DOHH2 (cell line): ENCODE results near the gene TNRC6A.

ENCODE experiments used
- H3F3A ChIP-seq: fragments of 200-600 bp; sonication (generic), shearing (Covaris generic); 2 replicates; pipeline ENCODE4 v1.6.0; 2016; ENCODE audit warnings: antibody characterized with exemption, mild to moderate bottlenecking; ENCODE audit not compliant: control insufficient read depth, insufficient read depth
- H3K27ac ChIP-seq: fragments of 200-600 bp; sonication (generic); 2 replicates; pipeline ENCODE4 v1.5.1; 2014; ENCODE audit warnings: low read depth, mild to moderate bottlenecking, low read length, moderate library complexity
- H3K27me3 ChIP-seq: fragments of 200-600 bp; sonication (generic); 2 replicates; pipeline ENCODE4 v1.6.1; 2014; ENCODE audit warnings: mild to moderate bottlenecking, low read length, mixed read lengths; ENCODE audit not compliant: control insufficient read depth
- H3K36me3 ChIP-seq: fragments of 200-600 bp; sonication (generic); 2 replicates; pipeline ENCODE4 v1.6.1; 2014; ENCODE audit warnings: mild to moderate bottlenecking, low read length, moderate library complexity, mixed read lengths; ENCODE audit not compliant: control insufficient read depth
- H3K4me1 ChIP-seq: fragments of 200-600 bp; sonication (generic); 2 replicates; pipeline ENCODE4 v1.6.1; 2014; ENCODE audit warnings: mild to moderate bottlenecking, low read length, mixed read lengths; ENCODE audit not compliant: control insufficient read depth
- H3K4me2 ChIP-seq: fragments of 200-600 bp; sonication (generic); 2 replicates; pipeline ENCODE4 v1.6.0; 2014; ENCODE audit warnings: mild to moderate bottlenecking, low read length, moderate library complexity
- H3K4me3 ChIP-seq: fragments of 200-600 bp; sonication (generic); 2 replicates; pipeline ENCODE4 v1.5.1; 2014; ENCODE audit warnings: mild to moderate bottlenecking, low read length, mixed read lengths
- H3K79me2 ChIP-seq: fragments of 200-600 bp; sonication (generic); 2 replicates; pipeline ENCODE4 v1.6.1; 2014; ENCODE audit warnings: mild to moderate bottlenecking, low read length, mixed read lengths; ENCODE audit not compliant: control insufficient read depth
- H3K9me2 ChIP-seq: fragments of 200-600 bp; sonication (generic); replicated peaks from 2 replicates; pipeline ENCODE4 v1.6.1; 2014; ENCODE audit warnings: mild to moderate bottlenecking, low read length, mixed read lengths; ENCODE audit not compliant: control insufficient read depth
- H3K9me3 ChIP-seq: fragments of 200-600 bp; sonication (generic); 2 replicates; pipeline ENCODE4 v1.6.1; 2014; ENCODE audit warnings: antibody characterized with exemption, low read length, mixed read lengths; ENCODE audit not compliant: control insufficient read depth, insufficient read depth
- H4K20me1 ChIP-seq: fragments of 200-600 bp; sonication (generic); 2 replicates; pipeline ENCODE4 v1.6.0; 2014; ENCODE audit warnings: low read depth, mild to moderate bottlenecking, antibody characterized with exemption, low read length, moderate library complexity; ENCODE audit not compliant: control insufficient read depth, insufficient read depth
- EZH2phosphoT487 ChIP-seq: fragments of 200-600 bp; sonication (generic); IDR thresholded peaks from 2 replicates; pipeline ENCODE4 v1.6.1; 2017; ENCODE audit warnings: borderline replicate concordance, mild to moderate bottlenecking, antibody characterized with exemption, low read length, moderate library complexity, mixed read lengths
- TF ChIP-seq, protein P1 (sequence below): fragments of 200-600 bp; sonication (generic); IDR thresholded peaks from one replicate; pipeline ENCODE4 v1.5.1; 2014; ENCODE audit warnings: antibody characterized with exemption, mild to moderate bottlenecking, low read depth, low read length; ENCODE audit not compliant: poor library complexity, severe bottlenecking

Gene TNRC6A

DNA sequence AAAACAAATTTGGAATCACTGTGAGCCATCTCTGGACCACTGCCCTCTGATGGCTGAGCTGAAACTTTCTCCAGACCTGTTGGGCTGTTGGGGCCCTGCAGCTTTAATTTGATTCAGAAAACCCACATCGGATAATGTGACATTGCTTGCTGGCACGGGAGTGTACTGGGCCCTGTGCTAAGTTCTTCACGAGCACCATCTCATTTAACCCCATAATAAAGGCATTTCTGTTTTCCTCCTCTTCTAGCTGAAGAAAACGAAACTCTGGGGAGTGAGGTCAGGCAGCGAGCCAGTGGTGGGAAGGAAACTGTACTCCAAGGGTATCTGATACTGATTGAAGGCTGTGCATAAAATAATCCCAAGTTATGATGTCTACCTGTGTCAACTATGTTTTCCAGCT is 34.5 kb upstream of the TNRC6A start:
- Histone ChIP-seq H3K4me2 (no peak overlapping the region), H3K9me2 (no peaks in the 10 kb centered on the region), H4K20me1 (no peaks in the 10 kb centered on the region), H3K9me3 (no peaks in the 10 kb centered on the region), H3K4me1 (peaks cover 11% of the 10 kb centered on the region), H3K27me3 (no peaks in the 10 kb centered on the region), H3K4me3 (no peak overlapping the region), H3K27ac (no peak overlapping the region), H3F3A (no peaks in the 10 kb centered on the region; the same call in 1 of the 2 replicates), H3K36me3 (no peaks in the 10 kb centered on the region), H3K79me2 (no peaks in the 10 kb centered on the region)
- no peak for TF ChIP-seq EZH2phosphoT487
- TF ChIP-seq, protein P1, sequence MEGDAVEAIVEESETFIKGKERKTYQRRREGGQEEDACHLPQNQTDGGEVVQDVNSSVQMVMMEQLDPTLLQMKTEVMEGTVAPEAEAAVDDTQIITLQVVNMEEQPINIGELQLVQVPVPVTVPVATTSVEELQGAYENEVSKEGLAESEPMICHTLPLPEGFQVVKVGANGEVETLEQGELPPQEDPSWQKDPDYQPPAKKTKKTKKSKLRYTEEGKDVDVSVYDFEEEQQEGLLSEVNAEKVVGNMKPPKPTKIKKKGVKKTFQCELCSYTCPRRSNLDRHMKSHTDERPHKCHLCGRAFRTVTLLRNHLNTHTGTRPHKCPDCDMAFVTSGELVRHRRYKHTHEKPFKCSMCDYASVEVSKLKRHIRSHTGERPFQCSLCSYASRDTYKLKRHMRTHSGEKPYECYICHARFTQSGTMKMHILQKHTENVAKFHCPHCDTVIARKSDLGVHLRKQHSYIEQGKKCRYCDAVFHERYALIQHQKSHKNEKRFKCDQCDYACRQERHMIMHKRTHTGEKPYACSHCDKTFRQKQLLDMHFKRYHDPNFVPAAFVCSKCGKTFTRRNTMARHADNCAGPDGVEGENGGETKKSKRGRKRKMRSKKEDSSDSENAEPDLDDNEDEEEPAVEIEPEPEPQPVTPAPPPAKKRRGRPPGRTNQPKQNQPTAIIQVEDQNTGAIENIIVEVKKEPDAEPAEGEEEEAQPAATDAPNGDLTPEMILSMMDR, result no peak

DNA sequence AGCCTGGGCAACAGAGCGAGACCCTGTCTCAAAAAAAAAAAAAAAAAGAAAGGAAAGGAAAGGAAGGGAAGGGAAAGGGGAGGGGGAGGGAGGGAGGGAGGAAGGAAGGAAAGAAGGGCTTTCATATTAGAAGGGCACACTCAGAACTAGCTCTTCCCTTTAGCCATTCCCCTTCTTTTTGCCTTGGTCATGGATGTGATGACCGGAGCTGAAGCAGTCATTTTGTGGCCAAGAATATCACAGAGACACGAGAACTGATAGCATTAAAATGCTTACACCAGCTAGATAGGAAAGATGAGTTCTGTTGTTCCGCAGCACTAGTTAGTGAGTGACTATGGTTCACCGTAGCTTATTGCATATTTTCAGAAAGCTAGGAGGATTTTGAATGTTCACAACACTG is 32.8 kb upstream of the TNRC6A start:
- Histone ChIP-seq H3K4me2 (no peak overlapping the region), H3F3A (no peaks in the 10 kb centered on the region; the same call in 1 of the 2 replicates), H3K4me3 (no peak overlapping the region), H4K20me1 (no peaks in the 10 kb centered on the region), H3K9me3 (no peaks in the 10 kb centered on the region), H3K9me2 (no peaks in the 10 kb centered on the region), H3K27ac (no peak overlapping the region), H3K4me1 (no peaks in the 10 kb centered on the region), H3K79me2 (no peaks in the 10 kb centered on the region), H3K36me3 (no peaks in the 10 kb centered on the region), H3K27me3 (no peaks in the 10 kb centered on the region)
- TF ChIP-seq, protein P1, result no peak
- TF ChIP-seq EZH2phosphoT487, result no peak

DNA sequence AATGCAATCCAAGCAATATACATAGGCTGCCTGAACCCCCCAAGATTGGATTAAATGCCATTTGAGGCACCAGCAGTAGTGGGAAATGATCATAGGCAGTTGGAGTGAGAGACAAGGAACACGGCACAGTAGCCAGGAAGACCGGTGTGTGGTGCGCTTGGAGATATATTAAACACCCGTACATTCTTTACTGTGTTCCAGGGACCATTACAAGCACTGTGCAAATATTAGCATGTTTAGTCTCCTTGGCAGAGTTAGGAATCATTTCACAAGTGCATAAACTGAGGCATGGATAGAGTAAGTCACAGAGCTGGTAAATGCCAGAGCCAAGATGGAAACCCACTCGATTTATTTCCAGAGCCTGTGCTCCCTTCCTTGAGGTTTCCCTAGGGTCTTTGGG is 31.1 kb upstream of the TNRC6A start:
- Histone ChIP-seq H3K4me3 (no peak overlapping the region), H3K36me3 (no peaks in the 10 kb centered on the region), H3K27ac (no peak overlapping the region), H3K9me2 (no peaks in the 10 kb centered on the region), H3F3A (no peaks in the 10 kb centered on the region), H4K20me1 (no peaks in the 10 kb centered on the region), H3K4me1 (no peaks in the 10 kb centered on the region), H3K9me3 (no peaks in the 10 kb centered on the region), H3K27me3 (no peaks in the 10 kb centered on the region), H3K4me2 (no peak overlapping the region), H3K79me2 (no peaks in the 10 kb centered on the region)
- no peak for TF ChIP-seq EZH2phosphoT487
- TF ChIP-seq, protein P1, result no peak
